Vagina (tissue), 2 donors: ENCODE measurements around the gene ARHGAP45. TPM values are rescaled to one million over a fixed set of nuclear protein-coding genes. Genes with fewer than 3 reads are reported as not detected.
A peak's percentile ranks its signal among the peaks of the same experiment; 100 is the strongest.
"Not testable (repeated sequence)": the region's sequence is repeated elsewhere in the genome, so short reads cannot be mapped to it uniquely, and the experiment has no call there.

Experiments used
- DNase-seq, 2 donors: peaks; one replicate each; pipeline ENCODE4 v3.0.0-alpha.2; 2017; ENCODE audit errors: extremely low spot score in 2 of 2
- H3K27ac ChIP-seq: fragments of 200-600 bp; sonication (generic); one replicate; pipeline ENCODE4 v1.5.1; 2019
- H3K27me3 ChIP-seq: fragments of 200-600 bp; sonication (generic); one replicate; pipeline ENCODE4 v1.5.1; 2019
- H3K36me3 ChIP-seq, 2 donors: fragments of 200-600 bp; sonication (generic); one replicate each; pipeline ENCODE4 v1.5.1; 2017 to 2019
- H3K4me1 ChIP-seq: fragments of 200-600 bp; sonication (generic); one replicate; pipeline ENCODE4 v1.5.1; 2019
- H3K4me3 ChIP-seq, 2 donors: fragments of 200-600 bp; sonication (generic); 1 replicate in 1 of 2; 2 replicates in 1 of 2; pipeline ENCODE4 v1.5.1; 2016 to 2019
- H3K9me3 ChIP-seq: fragments of 200-600 bp; sonication (generic); one replicate; pipeline ENCODE4 v1.5.1; 2019
- POLR2A ChIP-seq, 2 donors: fragments of 450-650 bp; IDR thresholded peaks; one replicate each; pipeline ENCODE4 v1.6.1; 2017; ENCODE audit warnings: antibody characterized with exemption in 2 of 2, mild to moderate bottlenecking in 2 of 2, moderate library complexity in 2 of 2
- POLR2AphosphoS5 ChIP-seq, 2 donors: sonication (generic); formaldehyde crosslinking; IDR thresholded peaks; one replicate each; pipeline ENCODE4 v1.9.0; 2017; ENCODE audit warnings: antibody characterized with exemption in 2 of 2, mild to moderate bottlenecking in 2 of 2, low read depth in 1 of 2; ENCODE audit not compliant: insufficient read depth in 1 of 2
- intact Hi-C: fragments of 100-400 bp; cut with DNase I; formaldehyde crosslinking; loops from one replicate; pipeline ENCODE4 v1.15.1; 2023
- total RNA-seq: library from RNA; depleted of rRNA; stranded (reverse); fragments of >200 nt; gene quantifications from one replicate; pipeline ENCODE4 v1.2.3, GENCODE V29; 2016
- TF ChIP-seq, protein P1 (sequence below), 3 experiments: fragments of 450-650 bp in 2 of 3; fragments of 200-600 bp in 1 of 3; sonication (generic) in 1 of 3; IDR thresholded peaks; one replicate each; pipeline ENCODE4 v1.5.1; 2017 to 2019; ENCODE audit warnings: antibody characterized with exemption in 3 of 3, mild to moderate bottlenecking in 2 of 3, moderate library complexity in 2 of 3

The ARHGAP45 gene
- total RNA-seq, 1 donor from 2014 or later, result 36.8 TPM

DNA sequence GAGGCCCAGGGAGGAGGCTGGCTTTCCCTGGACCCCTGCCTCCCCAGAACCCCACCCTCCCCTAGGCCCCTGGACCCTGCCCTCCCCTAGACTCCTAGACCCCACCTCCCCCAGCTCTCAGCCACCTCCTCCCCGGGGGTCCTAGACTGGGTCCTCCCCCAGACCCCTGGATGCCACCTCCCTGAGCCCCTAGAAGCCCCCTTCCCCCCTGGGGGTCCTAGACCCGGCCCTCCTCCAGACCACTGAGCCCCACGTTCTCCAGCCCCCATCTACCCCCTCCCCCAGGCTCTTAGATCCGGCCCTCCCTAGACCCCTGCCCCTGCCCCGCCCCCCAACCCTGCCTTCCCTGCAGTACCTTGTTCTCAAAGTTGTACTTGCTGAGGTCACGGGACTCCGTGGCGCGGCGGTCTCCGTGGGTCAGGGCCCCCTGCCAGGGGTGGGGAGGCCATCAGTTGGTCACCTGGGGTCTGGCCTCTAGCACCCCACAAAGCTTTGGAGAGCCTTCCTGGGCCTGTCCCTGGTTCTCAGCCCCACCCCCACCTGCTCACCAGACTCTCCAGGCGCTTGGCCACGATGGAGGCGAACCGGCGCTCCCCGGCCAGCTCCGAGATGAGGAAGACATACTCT lies 44.8 kb downstream of the ARHGAP45 start:
- no peak overlapping the region for H3K4me3 ChIP-seq
- TF ChIP-seq POLR2A (IDR thresholded peaks at IDR 0.05), result no peak
- no peak for TF ChIP-seq POLR2AphosphoS5 (IDR thresholded peaks at IDR 0.05; ENCODE audit: insufficient read depth in 1 of 2, low read depth in 1 of 2)
- TF ChIP-seq, protein P1, sequence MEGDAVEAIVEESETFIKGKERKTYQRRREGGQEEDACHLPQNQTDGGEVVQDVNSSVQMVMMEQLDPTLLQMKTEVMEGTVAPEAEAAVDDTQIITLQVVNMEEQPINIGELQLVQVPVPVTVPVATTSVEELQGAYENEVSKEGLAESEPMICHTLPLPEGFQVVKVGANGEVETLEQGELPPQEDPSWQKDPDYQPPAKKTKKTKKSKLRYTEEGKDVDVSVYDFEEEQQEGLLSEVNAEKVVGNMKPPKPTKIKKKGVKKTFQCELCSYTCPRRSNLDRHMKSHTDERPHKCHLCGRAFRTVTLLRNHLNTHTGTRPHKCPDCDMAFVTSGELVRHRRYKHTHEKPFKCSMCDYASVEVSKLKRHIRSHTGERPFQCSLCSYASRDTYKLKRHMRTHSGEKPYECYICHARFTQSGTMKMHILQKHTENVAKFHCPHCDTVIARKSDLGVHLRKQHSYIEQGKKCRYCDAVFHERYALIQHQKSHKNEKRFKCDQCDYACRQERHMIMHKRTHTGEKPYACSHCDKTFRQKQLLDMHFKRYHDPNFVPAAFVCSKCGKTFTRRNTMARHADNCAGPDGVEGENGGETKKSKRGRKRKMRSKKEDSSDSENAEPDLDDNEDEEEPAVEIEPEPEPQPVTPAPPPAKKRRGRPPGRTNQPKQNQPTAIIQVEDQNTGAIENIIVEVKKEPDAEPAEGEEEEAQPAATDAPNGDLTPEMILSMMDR (IDR thresholded peaks at IDR 0.05), result no peak
- H3K9me3 ChIP-seq, result no peaks in the 10 kb centered on the region
- H3K36me3 ChIP-seq, result peaks cover 0 to 64% of the 10 kb centered on the region in 2 donors
- no peak for DNase-seq
- no peaks in the 10 kb centered on the region for H3K27me3 ChIP-seq
- H3K27ac ChIP-seq, result peak overlapping the region; percentile 84
- H3K4me1 ChIP-seq, result peaks cover 30% of the 10 kb centered on the region
- intact Hi-C loops, result loop anchor here (5.0 kb wide), 2 partner anchors 81 to 131 kb away; partner anchors contain the start of gene ATP5F1D

DNA sequence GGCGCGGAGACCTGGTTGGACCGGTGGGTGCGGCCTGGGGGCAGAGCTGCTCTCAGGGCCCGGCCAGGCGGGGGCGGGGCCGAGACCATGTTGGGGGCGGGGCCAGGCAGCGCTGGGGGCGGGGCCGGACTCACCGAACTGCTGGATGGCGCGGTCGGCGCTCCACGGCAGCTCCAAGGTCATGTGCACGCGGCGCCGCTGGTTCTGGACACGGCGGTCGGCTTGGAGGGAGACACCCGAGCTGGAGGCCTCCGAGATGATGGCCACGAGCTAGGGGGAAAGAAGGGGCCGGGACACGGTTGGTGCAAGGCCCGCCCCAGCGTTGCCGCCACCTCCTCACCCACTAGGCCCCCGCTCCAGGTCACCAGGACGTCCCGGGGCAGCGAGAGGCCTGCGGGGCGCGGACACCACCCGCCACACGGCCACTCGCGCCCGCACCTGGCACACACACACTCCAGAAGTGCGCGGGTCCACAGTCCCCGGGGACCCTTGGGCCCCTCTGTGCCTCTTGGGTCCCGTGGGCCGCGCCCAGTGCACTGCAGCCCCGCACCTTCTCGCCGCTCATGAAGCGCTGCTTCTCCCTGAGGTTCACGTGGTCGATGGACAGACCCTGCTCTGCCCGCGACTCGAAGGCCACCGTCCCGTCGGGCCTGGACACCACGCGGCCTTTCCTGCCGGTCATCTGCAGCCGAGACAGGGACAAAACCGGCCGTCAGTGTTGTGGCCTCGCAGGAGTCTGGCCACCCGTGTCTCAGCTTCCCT lies 45.5 kb downstream of the ARHGAP45 start:
- intact Hi-C loops, result loop anchor here (5.0 kb wide), 2 partner anchors 80 to 130 kb away; partner anchors contain the start of gene ATP5F1D
- no peaks in the 10 kb centered on the region for H3K27me3 ChIP-seq
- peaks cover 0 to 64% of the 10 kb centered on the region in 2 donors for H3K36me3 ChIP-seq
- no peak overlapping the region for H3K4me3 ChIP-seq
- peaks cover 24% of the 10 kb centered on the region for H3K4me1 ChIP-seq
- TF ChIP-seq, protein P1 (IDR thresholded peaks at IDR 0.05), result no peak
- no peak for TF ChIP-seq POLR2A (IDR thresholded peaks at IDR 0.05)
- no peak for TF ChIP-seq POLR2AphosphoS5 (IDR thresholded peaks at IDR 0.05; ENCODE audit: insufficient read depth in 1 of 2, low read depth in 1 of 2)
- no peaks in the 10 kb centered on the region for H3K9me3 ChIP-seq
- peak overlapping the region; percentile 84 for H3K27ac ChIP-seq
- DNase-seq, result no peak

DNA sequence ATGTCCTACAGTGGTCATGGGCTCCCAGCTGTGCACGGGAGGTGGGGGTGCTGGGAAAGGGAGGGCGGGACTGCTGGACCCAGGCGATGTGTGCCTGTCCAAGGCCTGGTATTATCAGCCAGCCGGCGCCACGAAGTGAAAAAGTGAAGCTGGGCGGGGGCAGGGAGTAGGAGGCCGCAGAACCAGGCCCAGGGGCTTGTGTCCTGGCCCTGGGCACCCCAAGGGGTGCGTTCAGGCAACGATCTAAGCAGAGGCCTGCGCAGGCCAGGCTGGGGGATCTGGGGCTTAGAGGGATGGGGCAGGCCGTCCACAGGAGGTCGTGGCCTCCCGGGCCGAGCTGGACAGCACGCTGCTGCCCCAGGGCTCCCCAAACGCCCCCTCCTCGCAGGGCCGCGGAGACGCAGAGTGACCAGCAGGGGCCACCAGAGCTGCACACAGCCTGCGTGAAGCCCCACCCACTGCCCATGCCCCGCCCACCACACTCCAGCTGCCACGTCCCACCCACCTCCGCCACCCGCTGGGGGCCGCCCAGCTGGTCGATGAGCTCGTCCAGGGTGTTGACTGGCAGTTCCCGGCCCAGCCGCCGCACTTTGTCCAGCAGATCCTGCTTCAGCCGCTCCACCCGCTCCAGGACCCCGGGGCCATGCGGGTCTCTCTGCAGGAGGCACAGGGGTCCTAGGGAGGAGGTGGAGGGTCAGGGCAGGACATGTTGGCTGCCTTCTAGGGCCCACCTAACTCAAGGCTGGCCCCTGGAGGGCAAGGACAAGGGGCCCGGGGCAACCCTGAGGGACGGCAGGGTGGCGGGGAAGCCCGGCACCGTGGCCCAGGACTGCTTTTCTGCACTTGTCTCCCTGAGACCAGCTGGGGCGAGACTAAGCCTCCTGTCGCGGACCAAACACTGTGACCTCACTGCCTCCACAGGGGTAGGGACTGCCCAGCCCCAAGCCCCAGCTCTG lies 46.3 kb downstream of the ARHGAP45 start:
- peaks cover 24% of the 10 kb centered on the region for H3K4me1 ChIP-seq
- H3K4me3 ChIP-seq, result peak overlapping the region in 1 of 2 donors; percentile 31
- H3K36me3 ChIP-seq, result peaks cover 0 to 66% of the 10 kb centered on the region in 2 donors
- no peaks in the 10 kb centered on the region for H3K9me3 ChIP-seq
- DNase-seq, result no peak
- H3K27me3 ChIP-seq, result no peaks in the 10 kb centered on the region
- TF ChIP-seq, protein P1 (IDR thresholded peaks at IDR 0.05), result peak; percentile 82 to 99 (median 84)
- TF ChIP-seq POLR2AphosphoS5 (IDR thresholded peaks at IDR 0.05; ENCODE audit: insufficient read depth in 1 of 2, low read depth in 1 of 2), result peak; percentile 57 to 79
- no peak for TF ChIP-seq POLR2A (IDR thresholded peaks at IDR 0.05)
- H3K27ac ChIP-seq, result peak overlapping the region; percentile 84
- intact Hi-C loops, result loop anchor here (5.0 kb wide), 2 partner anchors 79 to 129 kb away; partner anchors contain the start of gene ATP5F1D

DNA sequence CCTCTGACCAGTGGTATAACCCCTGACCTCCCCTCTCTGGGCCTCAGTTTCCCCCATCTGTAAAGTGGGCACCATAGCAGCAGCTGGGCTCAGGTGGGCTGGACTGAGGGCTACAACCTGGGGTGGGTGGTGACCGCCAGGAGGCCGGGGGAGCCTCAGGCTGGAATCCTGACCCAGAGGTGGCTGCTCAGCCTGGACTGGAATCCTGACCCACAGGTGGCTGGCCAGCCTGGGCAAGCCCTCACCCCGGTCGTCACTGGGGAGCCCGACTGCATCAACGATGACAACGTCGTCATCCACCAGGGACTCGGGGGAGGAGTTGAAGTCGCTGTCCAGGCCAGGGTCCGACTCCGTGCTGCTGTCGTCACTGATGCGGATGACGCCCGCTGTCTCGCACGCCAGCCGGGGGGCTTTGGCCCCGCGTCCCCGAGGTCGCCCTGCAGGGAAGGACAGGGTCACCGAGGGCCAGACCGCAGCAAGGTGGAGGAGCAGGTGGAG lies 47.1 kb downstream of the ARHGAP45 start:
- DNase-seq, result no peak
- no peaks in the 10 kb centered on the region for H3K9me3 ChIP-seq
- no peak overlapping the region for H3K4me3 ChIP-seq

DNA sequence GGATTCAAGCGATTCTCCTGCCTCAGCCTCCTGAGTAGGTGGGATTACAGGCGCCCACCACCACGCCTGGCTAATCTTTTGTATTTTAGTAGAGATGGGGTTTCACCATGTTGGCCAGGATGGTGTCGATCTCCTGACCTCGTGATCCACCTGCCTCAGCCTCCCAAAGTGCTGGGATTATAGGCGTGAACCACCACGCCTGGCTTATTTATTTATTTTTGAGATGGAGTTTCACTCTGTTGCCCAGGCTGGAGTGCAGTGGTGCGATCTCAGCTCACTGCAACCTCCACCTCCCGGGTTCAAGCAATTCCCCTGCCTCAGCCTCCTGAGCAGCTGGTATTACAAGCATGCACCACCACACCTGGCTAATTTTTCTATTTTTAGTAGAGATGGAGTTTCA lies 47.8 kb downstream of the ARHGAP45 start:
- Histone ChIP-seq H3K4me1 (peaks cover 24% of the 10 kb centered on the region), H3K36me3 (peaks cover 0 to 69% of the 10 kb centered on the region in 2 donors)
- intact Hi-C loops, result loop anchor here (5.0 kb wide), 2 partner anchors 78 to 128 kb away; partner anchors contain the start of gene ATP5F1D
- H3K27me3 ChIP-seq, DNase-seq, H3K27ac ChIP-seq, H3K4me3 ChIP-seq, H3K9me3 ChIP-seq: not testable (repeated sequence)

More for the DNA sequence above, 47.1 kb downstream of the ARHGAP45 start:
- Histone ChIP-seq H3K27me3 (no peaks in the 10 kb centered on the region), H3K4me1 (peaks cover 24% of the 10 kb centered on the region), H3K36me3 (peaks cover 0 to 69% of the 10 kb centered on the region in 2 donors), H3K27ac (peak overlapping the region; percentile 84)
- intact Hi-C loops, result loop anchor here (5.0 kb wide), 2 partner anchors 78 to 128 kb away; partner anchors contain the start of gene ATP5F1D
- TF ChIP-seq POLR2A (IDR thresholded peaks at IDR 0.05) (no peak), POLR2AphosphoS5 (IDR thresholded peaks at IDR 0.05; ENCODE audit: insufficient read depth in 1 of 2, low read depth in 1 of 2) (no peak)
- TF ChIP-seq, protein P1 (IDR thresholded peaks at IDR 0.05), result no peak
